Mucosa of descending colon (tissue), 3 donors: Measurements from ENCODE around the gene AMZ1. TPM values are rescaled to one million over a fixed set of nuclear protein-coding genes. Genes with fewer than 3 reads are reported as not detected.
"Not testable (repeated sequence)": the region's sequence is repeated elsewhere in the genome, so short reads cannot be mapped to it uniquely, and the experiment has no call there.

ENCODE experiments used
- ATAC-seq: fragments of 200-7000 bp; cut with Tn5 transposase; one replicate; pipeline ENCODE4 v1.9.1; 2020; ENCODE audit warnings: mild to moderate bottlenecking, moderate library complexity
- DNase-seq, 3 donors: peaks; one replicate each; pipeline ENCODE4 v3.0.0-alpha.2; 2020
- H3K36me3 ChIP-seq: fragments of 200-600 bp; one replicate; pipeline ENCODE4 v1.8.0; 2021; ENCODE audit warnings: low read depth, mild to moderate bottlenecking
- H3K4me1 ChIP-seq: fragments of 200-600 bp; one replicate; pipeline ENCODE4 v1.8.0; 2021; ENCODE audit warnings: low read depth, mild to moderate bottlenecking
- H3K4me3 ChIP-seq: fragments of 200-600 bp; one replicate; pipeline ENCODE4 v1.8.0; 2021; ENCODE audit warnings: mild to moderate bottlenecking
- H3K9me3 ChIP-seq: fragments of 200-600 bp; one replicate; pipeline ENCODE4 v1.8.0; 2021; ENCODE audit warnings: mild to moderate bottlenecking
- intact Hi-C, 2 donors: fragments of 100-400 bp; cut with DNase I in 1 of 2; cut with micrococcal nuclease in 1 of 2; formaldehyde crosslinking; loops; one replicate each; pipeline versions ENCODE4 v1.11.0 to v1.11.1; 2022; cut with DNase I, micrococcal nuclease
- total RNA-seq, 3 donors: library from RNA; stranded (reverse); fragmentation: NEBNext Ultra II Directional in 2 of 3; extraction: Animal tissue kit (Norgen Biotek cat#: 25700) in 2 of 3; gene quantifications; one replicate each; pipeline versions ENCODE4 v1.2.1 to v1.2.4, GENCODE V29; 2021 to 2023
- TF ChIP-seq, protein P1 (sequence below): fragments of 200-600 bp; IDR thresholded peaks from one replicate; pipeline ENCODE4 v1.8.0; 2022; ENCODE audit warnings: antibody characterized with exemption, mild to moderate bottlenecking
- donor health status: DM: no; HTN: no; CAD: no; lungs with moderate emphysema.
- donor health status: DM: no; HTN: no; CAD: no.
- donor health status: DM: no; HTN: yes; CAD: no.

The AMZ1 gene
- total RNA-seq, 3 donors from 2014 or later = 0.61 to 1.3 TPM; not detected in 1

- H3K4me3 ChIP-seq = no peak overlapping the region
- no peaks in the 10 kb centered on the region for H3K36me3 ChIP-seq
- DNase-seq (no peak), ATAC-seq (no peak)
- peaks cover 11% of the 10 kb centered on the region for H3K4me1 ChIP-seq
- TF ChIP-seq, protein P1, sequence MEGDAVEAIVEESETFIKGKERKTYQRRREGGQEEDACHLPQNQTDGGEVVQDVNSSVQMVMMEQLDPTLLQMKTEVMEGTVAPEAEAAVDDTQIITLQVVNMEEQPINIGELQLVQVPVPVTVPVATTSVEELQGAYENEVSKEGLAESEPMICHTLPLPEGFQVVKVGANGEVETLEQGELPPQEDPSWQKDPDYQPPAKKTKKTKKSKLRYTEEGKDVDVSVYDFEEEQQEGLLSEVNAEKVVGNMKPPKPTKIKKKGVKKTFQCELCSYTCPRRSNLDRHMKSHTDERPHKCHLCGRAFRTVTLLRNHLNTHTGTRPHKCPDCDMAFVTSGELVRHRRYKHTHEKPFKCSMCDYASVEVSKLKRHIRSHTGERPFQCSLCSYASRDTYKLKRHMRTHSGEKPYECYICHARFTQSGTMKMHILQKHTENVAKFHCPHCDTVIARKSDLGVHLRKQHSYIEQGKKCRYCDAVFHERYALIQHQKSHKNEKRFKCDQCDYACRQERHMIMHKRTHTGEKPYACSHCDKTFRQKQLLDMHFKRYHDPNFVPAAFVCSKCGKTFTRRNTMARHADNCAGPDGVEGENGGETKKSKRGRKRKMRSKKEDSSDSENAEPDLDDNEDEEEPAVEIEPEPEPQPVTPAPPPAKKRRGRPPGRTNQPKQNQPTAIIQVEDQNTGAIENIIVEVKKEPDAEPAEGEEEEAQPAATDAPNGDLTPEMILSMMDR = no peak
- intact Hi-C loops = loop anchor here (10.0 kb wide), 2 partner anchors 215 to 245 kb away; partner anchors contain the start of gene GRIFIN (in 1 of the 2)
- no peaks in the 10 kb centered on the region for H3K9me3 ChIP-seq
Measured at GRCh38 chr7:2689343-2689847, 1.4 kb downstream of the AMZ1 start.

GRCh38 chr7:2689951-2690705, 2.1 kb downstream of the AMZ1 start:
- no peak for DNase-seq
- H3K4me1 ChIP-seq = peaks cover 11% of the 10 kb centered on the region
- H3K36me3 ChIP-seq = no peaks in the 10 kb centered on the region
- no peaks in the 10 kb centered on the region for H3K9me3 ChIP-seq
- intact Hi-C loops = loop anchor here (10.0 kb wide), 2 partner anchors 215 to 245 kb away; partner anchors contain the start of gene GRIFIN (in 1 of the 2)
- H3K4me3 ChIP-seq = no peak overlapping the region
- ATAC-seq = peak; percentile 31
- TF ChIP-seq, protein P1 = no peak

DNA sequence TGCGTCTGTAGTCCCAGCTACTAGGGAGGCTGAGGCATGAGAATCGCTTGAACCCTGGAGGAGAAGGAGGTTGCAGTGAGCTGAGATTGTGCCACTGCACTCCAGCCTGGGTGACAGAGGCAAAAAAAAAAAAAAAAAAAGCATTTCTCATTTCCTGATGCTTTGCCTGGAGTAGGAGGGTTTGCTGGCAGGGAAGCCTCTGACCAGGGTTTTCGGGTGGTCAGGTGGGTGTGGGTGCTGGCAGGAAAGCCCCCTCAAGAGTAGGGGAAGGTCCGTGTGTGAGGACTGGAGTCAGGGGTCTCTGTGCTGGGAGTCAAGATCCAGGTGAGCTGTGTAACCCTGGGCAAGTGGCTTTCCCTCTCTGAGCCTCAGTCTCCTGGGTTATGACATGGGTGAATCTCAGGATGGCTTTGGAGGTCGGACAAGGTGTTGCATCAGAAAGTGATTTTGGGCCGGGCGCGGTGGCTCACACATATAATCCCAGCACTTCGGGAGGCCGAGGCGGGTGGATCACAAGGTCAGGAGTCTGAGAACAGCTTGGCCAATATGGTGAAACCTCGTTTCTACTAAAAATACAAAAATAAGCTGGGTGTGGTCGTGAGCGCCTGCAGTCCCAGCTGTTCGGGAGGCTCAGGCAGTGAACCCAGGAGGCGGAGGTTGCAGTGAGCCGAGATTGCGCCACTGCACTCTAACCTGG, 3.2 kb downstream of the AMZ1 start:
- peaks cover 11% of the 10 kb centered on the region for H3K4me1 ChIP-seq
- no peaks in the 10 kb centered on the region for H3K9me3 ChIP-seq
- no peak overlapping the region for H3K4me3 ChIP-seq
- H3K36me3 ChIP-seq = no peaks in the 10 kb centered on the region
- intact Hi-C loops = no loop called here
- no peak for ATAC-seq
- DNase-seq = no peak
- TF ChIP-seq, protein P1 = no peak

- DNase-seq, H3K36me3 ChIP-seq, H3K9me3 ChIP-seq, H3K4me3 ChIP-seq, intact Hi-C loops: not testable (repeated sequence)
- H3K4me1 ChIP-seq = peaks cover 11% of the 10 kb centered on the region
- ATAC-seq = peak; percentile 37
Measured at GRCh38 chr7:2691932-2692439, 4.0 kb downstream of the AMZ1 start.

- ATAC-seq = peak; percentile 22
- intact Hi-C loops = no loop called here
- no peaks in the 10 kb centered on the region for H3K36me3 ChIP-seq
- H3K4me3 ChIP-seq = no peak overlapping the region
- TF ChIP-seq, protein P1 = no peak
- no peak for DNase-seq
- peaks cover 11% of the 10 kb centered on the region for H3K4me1 ChIP-seq
- no peaks in the 10 kb centered on the region for H3K9me3 ChIP-seq
Measured at GRCh38 chr7:2692543-2692942, 4.5 kb downstream of the AMZ1 start.

DNA sequence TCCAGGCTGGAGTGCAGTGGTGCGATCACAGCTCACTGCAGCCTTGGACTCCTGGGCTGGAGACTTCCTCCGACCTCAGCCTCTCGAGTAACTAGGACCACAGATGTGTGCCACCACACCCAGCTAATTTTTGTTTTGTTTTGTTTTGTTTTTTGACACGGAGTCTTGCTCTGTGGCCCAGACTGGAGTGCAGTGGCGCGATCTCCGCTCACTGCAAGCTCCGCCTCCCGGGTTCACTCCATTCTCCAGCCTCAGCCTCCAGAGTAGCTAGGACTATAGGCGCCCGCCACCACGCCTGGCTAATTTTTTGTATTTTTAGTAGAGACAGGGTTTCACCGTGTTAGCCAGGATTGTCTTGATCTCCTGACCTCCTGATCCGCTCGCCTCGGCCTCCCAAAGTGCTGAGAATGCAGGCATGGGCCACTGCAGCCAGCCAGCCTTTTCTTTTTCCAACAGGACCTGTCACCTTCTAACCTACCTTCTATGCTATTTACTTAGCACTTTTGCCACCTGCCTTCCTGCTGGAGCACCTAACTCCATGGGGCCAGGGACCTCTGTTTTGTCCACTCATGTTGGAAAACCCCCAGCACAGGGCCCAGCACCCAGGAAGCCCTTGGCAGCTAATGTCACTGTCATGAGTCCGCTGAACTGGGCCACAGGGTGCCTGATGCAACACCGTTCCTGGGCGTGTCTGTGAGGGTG, 5.6 kb downstream of the AMZ1 start:
- H3K36me3 ChIP-seq, ATAC-seq, H3K4me3 ChIP-seq, H3K4me1 ChIP-seq, H3K9me3 ChIP-seq, intact Hi-C loops, DNase-seq: not testable (repeated sequence)

GRCh38 chr7:2694122-2694436, 6.1 kb downstream of the AMZ1 start:
- H3K9me3 ChIP-seq, H3K4me3 ChIP-seq, H3K36me3 ChIP-seq, DNase-seq, H3K4me1 ChIP-seq, ATAC-seq, intact Hi-C loops: not testable (repeated sequence)
